Hepatocyte (in vitro differentiated cells): ENCODE data around the gene MORN4.

Experiments used
- EZH2 ChIP-seq: fragments of 200-600 bp; sonication (generic); IDR thresholded peaks from 2 replicates; pipeline ENCODE4 v1.6.1; 2016; ENCODE audit warnings: antibody characterized with exemption, mild to moderate bottlenecking, borderline replicate concordance
- TF ChIP-seq, protein P1 (sequence below): fragments of 200-600 bp; sonication (generic); IDR thresholded peaks from 2 replicates; pipeline ENCODE4 v1.5.1; 2016; ENCODE audit warnings: antibody characterized with exemption, mild to moderate bottlenecking; ENCODE audit not compliant: poor library complexity

DNA sequence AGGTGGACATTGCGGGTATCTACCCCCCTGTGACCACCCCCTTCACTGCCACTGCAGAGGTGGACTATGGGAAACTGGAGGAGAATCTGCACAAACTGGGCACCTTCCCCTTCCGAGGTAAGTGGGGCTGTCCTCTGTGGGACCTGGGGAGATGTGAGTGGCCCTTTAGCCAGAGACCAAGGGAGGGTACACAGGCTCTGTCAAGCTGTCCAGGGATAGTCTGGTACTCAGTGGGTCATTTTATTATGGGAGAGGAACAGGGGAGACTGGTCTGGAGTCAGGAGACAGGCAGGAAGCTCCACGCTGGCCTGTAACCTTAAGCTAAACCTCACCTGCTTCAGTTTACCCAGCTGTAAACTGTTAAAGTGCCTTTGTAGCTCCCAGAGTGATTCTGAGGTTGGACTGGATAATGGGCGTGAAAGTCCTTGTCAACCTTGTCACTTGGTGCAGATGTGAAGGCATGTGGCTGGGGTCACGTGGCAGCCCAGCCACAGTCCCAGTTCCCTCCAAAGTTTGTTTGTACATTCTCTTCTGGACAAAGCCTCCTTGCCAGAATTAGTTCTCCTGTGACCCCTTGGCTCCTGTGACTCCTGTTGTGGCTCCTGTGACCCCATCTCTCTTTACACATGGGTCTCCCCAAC lies 48.4 kb downstream of the MORN4 start:
- TF ChIP-seq, protein P1, sequence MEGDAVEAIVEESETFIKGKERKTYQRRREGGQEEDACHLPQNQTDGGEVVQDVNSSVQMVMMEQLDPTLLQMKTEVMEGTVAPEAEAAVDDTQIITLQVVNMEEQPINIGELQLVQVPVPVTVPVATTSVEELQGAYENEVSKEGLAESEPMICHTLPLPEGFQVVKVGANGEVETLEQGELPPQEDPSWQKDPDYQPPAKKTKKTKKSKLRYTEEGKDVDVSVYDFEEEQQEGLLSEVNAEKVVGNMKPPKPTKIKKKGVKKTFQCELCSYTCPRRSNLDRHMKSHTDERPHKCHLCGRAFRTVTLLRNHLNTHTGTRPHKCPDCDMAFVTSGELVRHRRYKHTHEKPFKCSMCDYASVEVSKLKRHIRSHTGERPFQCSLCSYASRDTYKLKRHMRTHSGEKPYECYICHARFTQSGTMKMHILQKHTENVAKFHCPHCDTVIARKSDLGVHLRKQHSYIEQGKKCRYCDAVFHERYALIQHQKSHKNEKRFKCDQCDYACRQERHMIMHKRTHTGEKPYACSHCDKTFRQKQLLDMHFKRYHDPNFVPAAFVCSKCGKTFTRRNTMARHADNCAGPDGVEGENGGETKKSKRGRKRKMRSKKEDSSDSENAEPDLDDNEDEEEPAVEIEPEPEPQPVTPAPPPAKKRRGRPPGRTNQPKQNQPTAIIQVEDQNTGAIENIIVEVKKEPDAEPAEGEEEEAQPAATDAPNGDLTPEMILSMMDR = no peak
- no peak for TF ChIP-seq EZH2
